Measurements from ENCODE around the gene IQSEC1.

DNA sequence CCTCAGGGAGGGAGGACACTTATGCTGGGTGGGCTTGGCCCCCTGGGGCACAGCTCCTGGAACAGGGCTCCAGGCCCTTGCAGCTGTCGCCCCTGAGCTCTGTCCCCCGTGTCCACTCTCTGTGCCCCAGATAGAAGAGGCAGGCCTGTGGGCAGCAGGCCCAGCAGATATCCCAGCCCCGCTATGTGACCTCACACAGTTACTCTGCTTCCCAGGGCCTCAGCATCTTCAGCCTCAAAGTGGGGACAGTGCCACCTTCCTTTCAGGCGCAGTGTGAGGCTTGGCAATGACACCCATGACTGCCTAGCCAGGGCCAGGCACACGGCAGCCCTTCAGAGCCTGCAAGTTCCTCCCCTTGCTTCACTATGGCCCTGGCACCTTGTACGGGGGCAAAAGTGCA, 98.4 kb downstream of the IQSEC1 start:
- TF ChIP-seq POLR2A (IDR thresholded peaks at IDR 0.05; ENCODE audit: low read depth) (no peak), EP300 (IDR thresholded peaks at IDR 0.05) (no peak)
